ENCODE measurements around the gene CLDN5.

The CLDN5 gene

DNA sequence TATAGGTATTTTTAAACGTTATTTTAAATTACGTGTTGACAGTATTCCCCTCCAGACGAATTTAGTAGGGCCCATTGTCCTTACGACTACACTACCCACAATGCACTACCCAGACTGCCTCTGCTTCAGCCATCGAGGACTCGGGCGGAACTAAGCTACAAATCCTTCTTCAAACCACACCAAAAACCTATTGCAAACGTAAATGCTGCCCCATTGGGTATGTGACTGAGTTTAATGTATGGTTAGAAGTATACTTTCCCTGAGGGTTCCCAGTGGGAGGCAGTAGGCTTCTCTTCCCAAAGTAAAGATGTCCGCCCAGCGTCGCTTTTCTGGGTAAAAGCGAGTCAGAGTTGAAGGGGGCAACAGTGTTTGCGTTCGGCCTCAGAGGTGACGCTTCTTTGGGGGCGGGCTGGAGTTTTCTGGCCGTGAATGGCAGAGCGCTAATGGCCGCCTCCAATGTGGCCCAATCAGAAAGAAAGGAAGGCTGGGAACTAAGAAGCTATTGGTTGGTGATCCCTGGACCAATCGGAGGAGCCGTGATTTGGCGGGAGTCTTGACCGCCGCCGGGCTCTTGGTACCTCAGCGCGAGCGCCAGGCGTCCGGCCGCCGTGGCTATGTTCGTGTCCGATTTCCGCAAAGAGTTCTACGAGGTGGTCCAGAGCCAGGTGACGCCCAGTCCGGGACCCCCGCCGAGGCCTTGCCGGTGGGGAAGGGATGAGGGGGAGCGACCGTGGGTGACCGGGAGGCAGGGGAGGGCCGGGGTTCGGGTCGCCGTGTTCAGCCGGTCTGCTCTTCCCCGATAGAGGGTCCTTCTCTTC lies 44.6 kb downstream of the CLDN5 start, which contains the start of gene CDC45:
Gene CDC45, plus strand, starts transcription at position 566 of the 818 bp plus-strand sequence. Its CDS starts 49 bp downstream, at position 615.
- DNase-seq (ENCODE audit: low spot score) = peak; percentile 97

- peak; percentile 76 for DNase-seq (ENCODE audit: low spot score)
Measured at GRCh38 chr22:19478901-19479354, 45.3 kb downstream of the CLDN5 start, which contains the start of gene UFD1. Gene UFD1 (minus strand): TSS chr22:19479193. CDS start chr22:19479085, 108 bp downstream.

GRCh38 chr22:19478045-19478900 lies 45.9 kb downstream of the CLDN5 start:
- peak; percentile 6 for DNase-seq (ENCODE audit: low spot score)

DNA sequence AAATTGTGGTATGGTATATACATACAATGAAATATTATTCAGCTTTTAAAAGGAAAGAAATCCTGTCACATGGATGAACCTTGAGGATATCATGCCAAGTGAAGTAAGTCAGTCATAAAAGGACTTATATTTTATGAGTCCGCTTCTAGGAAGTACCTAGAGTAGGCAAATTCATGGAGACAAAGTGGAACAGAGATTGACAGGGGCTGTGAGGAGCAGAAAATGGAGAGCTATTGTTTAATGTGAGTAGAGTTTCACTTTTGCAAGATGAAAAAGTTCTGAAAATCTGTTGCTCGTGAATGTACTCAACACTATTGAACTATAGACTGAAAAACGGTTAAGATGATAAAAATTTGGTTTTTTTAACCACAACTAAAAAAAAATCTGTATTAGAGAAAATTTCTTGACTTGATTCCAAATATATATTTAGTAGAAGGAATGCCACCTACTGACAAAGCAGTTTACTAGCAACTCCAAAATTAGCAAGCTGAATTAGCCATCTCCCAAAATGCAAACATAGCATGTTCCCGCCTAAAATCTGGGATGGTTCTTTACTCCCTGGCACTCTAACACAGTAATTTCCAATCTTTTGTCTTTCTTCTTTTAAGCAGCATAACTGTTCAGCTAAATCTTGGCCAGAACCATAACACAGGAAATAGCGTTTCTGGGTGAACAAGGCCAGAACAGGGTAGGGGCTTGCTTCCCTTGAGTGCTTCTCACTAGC lies 46.7 kb downstream of the CLDN5 start:
- DNase-seq (ENCODE audit: low spot score) = peak; percentile 15

DNA sequence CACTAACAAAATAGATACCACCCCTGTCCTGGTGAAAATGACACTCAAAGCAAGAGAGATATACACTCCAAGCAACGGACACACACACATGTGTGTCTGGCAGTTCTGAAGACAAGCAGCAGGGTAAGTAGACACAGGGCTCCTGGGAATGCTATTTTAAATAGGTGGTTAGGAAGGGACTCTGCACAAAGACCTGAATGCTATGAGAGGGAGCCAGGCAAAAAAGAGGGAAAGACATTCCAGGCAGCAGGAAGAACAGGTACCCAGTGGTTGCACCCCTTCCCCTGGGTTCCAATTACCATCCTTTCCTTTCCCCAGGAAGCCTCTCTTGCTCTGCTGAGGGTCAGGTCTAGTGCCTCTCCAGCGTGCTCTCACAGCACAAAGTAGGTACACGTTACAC lies 48.2 kb downstream of the CLDN5 start:
- no peak for DNase-seq (ENCODE audit: low spot score)

DNA sequence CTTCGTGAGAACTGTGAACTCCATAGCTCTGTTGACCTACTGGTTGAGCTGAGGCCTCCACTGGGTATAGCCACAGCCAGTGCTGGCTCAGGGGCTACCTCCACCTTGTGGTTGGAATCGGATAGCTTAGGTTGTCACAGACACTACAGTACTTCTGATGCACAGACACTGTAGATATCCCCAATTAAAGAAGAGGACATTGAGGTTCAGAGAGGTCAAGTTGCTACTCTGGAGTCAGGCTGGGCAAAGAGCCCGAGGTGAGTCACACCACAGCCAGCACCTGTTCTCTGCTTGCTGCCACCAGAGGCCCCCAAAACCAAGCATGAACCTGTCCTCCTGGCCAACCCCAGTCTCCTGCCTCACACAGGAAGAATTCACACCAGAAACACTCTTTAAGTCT lies 50.6 kb downstream of the CLDN5 start:
- no peak for DNase-seq (ENCODE audit: low spot score)
